Panc1 (cell line): Measurements from ENCODE around the gene PLCB4. TPM values are rescaled to one million over a fixed set of nuclear protein-coding genes. Genes with fewer than 3 reads are reported as not detected.

Experiments used
- ATAC-seq: fragments of 200-7000 bp; cut with Tn5 transposase; 2 replicates; pipeline ENCODE4 v1.9.1; 2020; ENCODE audit warnings: mild to moderate bottlenecking, moderate library complexity
- BruUV-seq: library from RNA; stranded (reverse); fragments of 400-500 nt; replicated peaks from 2 replicates; lab custom pipeline; 2021; lab: Mats Ljungman, UMichigan
- CTCF ChIA-PET: fragments of 300-600 bp; sonication (Branson Sonifier 250); formaldehyde crosslinking; loops from one replicate; lab custom pipeline; 2022; ENCODE audit warnings: antibody characterized with exemption; lab: Charles Lee
- POLR2A ChIA-PET: fragments of 300-600 bp; sonication (Branson Sonifier 250); formaldehyde crosslinking; loops from one replicate; lab custom pipeline; 2022; ENCODE audit warnings: antibody characterized with exemption; lab: Charles Lee
- DNase-seq: peaks from one replicate; pipeline ENCODE4 v3.0.0-alpha.2; 2010; ENCODE audit warnings: low read depth, low spot score
- H3K27ac ChIP-seq: 2 replicates; pipeline ENCODE4 v1.5.1; 2011; ENCODE audit warnings: mild to moderate bottlenecking, low read length, inconsistent platforms
- H3K27me3 ChIP-seq: fragments of 200-500 bp; sonication (Bioruptor generic); 2 replicates; pipeline ENCODE4 v1.6.0; 2014; ENCODE audit warnings: low read length, inconsistent platforms; ENCODE audit not compliant: control insufficient read depth, insufficient read depth
- H3K36me3 ChIP-seq: fragments of 200-500 bp; sonication (Bioruptor generic); 2 replicates; pipeline ENCODE4 v1.5.1; 2014; ENCODE audit warnings: inconsistent platforms, mild to moderate bottlenecking, low read length, moderate library complexity; ENCODE audit not compliant: control insufficient read depth, insufficient read depth
- H3K4me1 ChIP-seq: 2 replicates; pipeline ENCODE4 v1.5.1; 2011; ENCODE audit warnings: inconsistent platforms, mild to moderate bottlenecking, low read length, moderate library complexity; ENCODE audit not compliant: control insufficient read depth, insufficient read depth
- H3K4me3 ChIP-seq, 2 experiments: 2 replicates each; pipeline ENCODE4 v1.5.1; 2011 to 2012; ENCODE audit warnings: low read depth in 2 of 2, low read length in 2 of 2, mild to moderate bottlenecking in 2 of 2, inconsistent platforms in 1 of 2, moderate library complexity in 1 of 2
- H3K9me3 ChIP-seq: fragments of 200-500 bp; sonication (Bioruptor generic); 2 replicates; pipeline ENCODE4 v1.5.1; 2014; ENCODE audit warnings: low read depth, mild to moderate bottlenecking, inconsistent platforms, low read length, moderate library complexity; ENCODE audit not compliant: control insufficient read depth, insufficient read depth
- CTCF ChIP-seq: fragments of 450-650 bp; IDR thresholded peaks from 2 replicates; pipeline ENCODE4 v1.5.1; 2017; ENCODE audit warnings: mild to moderate bottlenecking
- POLR2AphosphoS5 ChIP-seq: IDR thresholded peaks from 2 replicates; pipeline ENCODE4 v1.6.1; 2012; ENCODE audit warnings: mild to moderate bottlenecking, low read depth, low read length, moderate library complexity
- SIN3A ChIP-seq: IDR thresholded peaks from 2 replicates; pipeline ENCODE4 v1.6.1; 2012; ENCODE audit warnings: low read depth, mild to moderate bottlenecking, low read length, moderate library complexity, borderline replicate concordance; ENCODE audit not compliant: insufficient read depth
- TCF7L2 ChIP-seq: IDR thresholded peaks from 2 replicates; pipeline ENCODE4 v1.6.1; 2011; ENCODE audit warnings: mild to moderate bottlenecking, low read depth, low read length, inconsistent platforms
- in situ Hi-C: cut with HindIII; loops from 2 replicates; pipeline ENCODE4 v1.10.0; 2016; ENCODE audit warnings: low sequenced_read_pairs, low pct_unique_long_range_greater_than_20kb
- intact Hi-C: fragments of 100-400 bp; cut with micrococcal nuclease; formaldehyde crosslinking; loops from one replicate; pipeline ENCODE4 v1.10.0; 2022; ENCODE audit not compliant: unreplicated experiment
- total RNA-seq: library from RNA; stranded (reverse); gene quantifications from one replicate; pipeline ENCODE4 v1.2.1, GENCODE V29; 2021; ENCODE audit not compliant: unreplicated experiment
- TF ChIP-seq, protein P1 (sequence below), 2 experiments: IDR thresholded peaks; 2 replicates each; pipeline ENCODE4 v1.6.1; 2011 to 2012; ENCODE audit warnings: low read depth in 2 of 2, control low read depth in 1 of 2, low read length in 1 of 2, mild to moderate bottlenecking in 1 of 2, moderate library complexity in 1 of 2; ENCODE audit not compliant: insufficient read depth in 1 of 2

PLCB4 gene
- total RNA-seq, 1 experiment from 2014 or later, result 1.5 TPM

DNA sequence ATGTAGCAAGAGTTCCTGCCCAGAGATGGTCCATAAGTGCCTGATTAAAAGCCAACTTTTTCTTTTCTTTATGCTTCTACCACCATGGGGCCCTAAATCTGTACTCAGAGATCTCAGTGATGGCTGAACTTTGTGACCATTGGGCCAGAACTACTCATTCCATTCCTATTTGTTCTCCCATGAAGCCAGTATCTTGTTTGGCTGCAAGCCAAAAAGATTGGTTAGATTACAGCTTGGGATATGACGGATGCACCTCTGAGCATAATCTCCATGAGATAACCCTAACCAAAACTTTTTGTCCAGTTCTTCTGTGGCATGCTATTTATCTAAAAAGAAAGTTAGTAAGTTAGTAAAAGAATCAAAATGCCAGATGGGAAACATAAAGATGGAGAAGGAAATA, 72.2 kb downstream of the PLCB4 start:
- in situ Hi-C loops (no loop called here), intact Hi-C loops (no loop called here)
- no peak overlapping the region for H3K4me3 ChIP-seq
- CTCF ChIA-PET, result no interaction called here
- no peaks in the 10 kb centered on the region for H3K9me3 ChIP-seq
- BruUV-seq, result no TSS peak
- H3K27ac ChIP-seq, result no peak overlapping the region
- H3K4me1 ChIP-seq, result no peaks in the 10 kb centered on the region
- H3K27me3 ChIP-seq, result no peaks in the 10 kb centered on the region
- ATAC-seq (no peak), DNase-seq (no peak)
- H3K36me3 ChIP-seq, result no peaks in the 10 kb centered on the region
- no peak for TF ChIP-seq POLR2AphosphoS5
- no peak for TF ChIP-seq TCF7L2
- no peak for TF ChIP-seq CTCF
- TF ChIP-seq, protein P1, sequence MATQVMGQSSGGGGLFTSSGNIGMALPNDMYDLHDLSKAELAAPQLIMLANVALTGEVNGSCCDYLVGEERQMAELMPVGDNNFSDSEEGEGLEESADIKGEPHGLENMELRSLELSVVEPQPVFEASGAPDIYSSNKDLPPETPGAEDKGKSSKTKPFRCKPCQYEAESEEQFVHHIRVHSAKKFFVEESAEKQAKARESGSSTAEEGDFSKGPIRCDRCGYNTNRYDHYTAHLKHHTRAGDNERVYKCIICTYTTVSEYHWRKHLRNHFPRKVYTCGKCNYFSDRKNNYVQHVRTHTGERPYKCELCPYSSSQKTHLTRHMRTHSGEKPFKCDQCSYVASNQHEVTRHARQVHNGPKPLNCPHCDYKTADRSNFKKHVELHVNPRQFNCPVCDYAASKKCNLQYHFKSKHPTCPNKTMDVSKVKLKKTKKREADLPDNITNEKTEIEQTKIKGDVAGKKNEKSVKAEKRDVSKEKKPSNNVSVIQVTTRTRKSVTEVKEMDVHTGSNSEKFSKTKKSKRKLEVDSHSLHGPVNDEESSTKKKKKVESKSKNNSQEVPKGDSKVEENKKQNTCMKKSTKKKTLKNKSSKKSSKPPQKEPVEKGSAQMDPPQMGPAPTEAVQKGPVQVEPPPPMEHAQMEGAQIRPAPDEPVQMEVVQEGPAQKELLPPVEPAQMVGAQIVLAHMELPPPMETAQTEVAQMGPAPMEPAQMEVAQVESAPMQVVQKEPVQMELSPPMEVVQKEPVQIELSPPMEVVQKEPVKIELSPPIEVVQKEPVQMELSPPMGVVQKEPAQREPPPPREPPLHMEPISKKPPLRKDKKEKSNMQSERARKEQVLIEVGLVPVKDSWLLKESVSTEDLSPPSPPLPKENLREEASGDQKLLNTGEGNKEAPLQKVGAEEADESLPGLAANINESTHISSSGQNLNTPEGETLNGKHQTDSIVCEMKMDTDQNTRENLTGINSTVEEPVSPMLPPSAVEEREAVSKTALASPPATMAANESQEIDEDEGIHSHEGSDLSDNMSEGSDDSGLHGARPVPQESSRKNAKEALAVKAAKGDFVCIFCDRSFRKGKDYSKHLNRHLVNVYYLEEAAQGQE (IDR thresholded peaks at IDR 0.05; ENCODE audit: insufficient read depth in 1 of 2, low read depth in 2 of 2, low read length in 1 of 2), result no peak
- no peak for TF ChIP-seq SIN3A
- POLR2A ChIA-PET, result no interaction called here

DNA sequence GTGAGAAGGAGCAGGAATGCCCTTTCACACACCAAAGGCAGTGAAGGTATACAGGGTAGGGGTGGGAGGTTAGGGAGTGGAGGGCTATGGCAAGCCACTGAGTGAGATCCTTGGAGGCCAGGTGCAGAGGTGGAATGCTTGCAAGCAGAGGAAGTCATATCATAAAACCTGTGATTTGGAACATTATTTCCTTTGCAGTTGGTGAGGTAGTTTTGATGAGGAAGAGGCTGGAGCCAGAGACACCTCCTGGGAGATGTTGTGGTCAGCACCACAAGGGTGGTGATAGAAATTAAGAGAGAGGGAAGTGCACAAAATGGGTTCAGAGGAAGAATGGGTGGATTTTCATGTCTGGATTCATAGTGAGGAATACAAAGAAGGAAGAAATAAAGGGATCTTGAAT, 73.0 kb downstream of the PLCB4 start:
- no peak for DNase-seq
- ChIA-PET CTCF (no interaction called here), POLR2A (no interaction called here)
- ATAC-seq, result no peak
- in situ Hi-C loops, result no loop called here
- Histone ChIP-seq H3K36me3 (no peaks in the 10 kb centered on the region), H3K9me3 (no peaks in the 10 kb centered on the region), H3K4me1 (no peaks in the 10 kb centered on the region), H3K4me3 (no peak overlapping the region), H3K27me3 (no peaks in the 10 kb centered on the region), H3K27ac (no peak overlapping the region)
- no TSS peak for BruUV-seq
- TF ChIP-seq POLR2AphosphoS5 (no peak), SIN3A (no peak), TCF7L2 (no peak), CTCF (no peak)
- TF ChIP-seq, protein P1 (IDR thresholded peaks at IDR 0.05; ENCODE audit: insufficient read depth in 1 of 2, low read depth in 2 of 2, low read length in 1 of 2), result no peak
- intact Hi-C loops, result no loop called here
